Pons (tissue), 1 donor: ENCODE measurements around the gene NEXMIF.
"Not testable (repeated sequence)": the region's sequence is repeated elsewhere in the genome, so short reads cannot be mapped to it uniquely, and the experiment has no call there.

Experiments used
- DNase-seq: peaks from one replicate; pipeline ENCODE4 v3.0.0-alpha.2; 2016; ENCODE audit warnings: low spot score

NEXMIF gene

DNA sequence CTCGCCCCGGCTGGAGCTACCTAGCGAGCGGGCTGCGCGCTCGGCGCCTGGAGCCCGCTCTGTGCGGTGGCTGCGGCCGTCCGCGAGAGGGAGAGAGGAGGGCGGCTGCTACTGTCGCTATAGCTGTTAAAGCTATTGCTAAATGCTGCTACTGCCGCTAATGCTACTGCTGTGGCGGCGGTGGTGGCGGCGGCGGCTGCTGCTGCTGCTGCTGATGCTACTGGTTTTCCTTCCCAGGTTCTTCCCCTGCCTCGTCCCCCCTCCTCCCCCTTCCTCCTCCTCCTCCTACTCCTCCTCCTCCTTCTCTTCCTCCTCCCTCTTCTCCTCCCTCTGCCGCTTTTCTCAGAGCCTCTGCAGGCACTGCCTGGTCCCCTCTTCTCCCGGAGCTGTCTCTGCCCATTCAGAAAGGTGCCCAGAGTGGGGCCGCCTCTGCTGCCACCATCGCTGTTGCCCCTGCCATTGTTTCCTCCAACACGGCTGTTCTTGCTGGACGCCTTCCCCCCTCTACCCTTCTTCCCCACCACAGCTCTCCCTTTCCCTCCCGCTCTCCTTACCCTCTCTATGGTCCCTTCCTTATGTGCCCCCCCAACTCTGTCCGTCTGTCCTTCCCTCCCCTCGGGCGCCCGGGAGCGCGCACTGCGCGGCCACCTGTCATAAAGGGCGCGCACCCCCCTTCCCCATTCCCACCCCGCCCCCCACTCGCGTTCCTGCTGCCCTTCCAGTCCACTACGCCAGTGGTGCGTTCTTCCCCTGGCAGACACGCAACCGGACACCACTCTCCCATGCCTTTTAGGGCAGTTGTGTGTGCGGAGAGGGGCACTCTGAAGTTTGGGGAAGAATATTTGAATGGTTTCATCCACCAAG lies at the start of gene NEXMIF:
Gene NEXMIF, minus strand, starts transcription at position 228 of the 864 bp plus-strand sequence.
- peak; percentile 5 for DNase-seq

- not testable (repeated sequence) for DNase-seq
These were observed 36.7 kb upstream of the NEXMIF start for GRCh38 chrX:74961962-74962361.

GRCh38 chrX:74949717-74950116 lies 24.5 kb upstream of the NEXMIF start:
- no peak for DNase-seq

GRCh38 chrX:74940414-74940813 lies 15.2 kb upstream of the NEXMIF start:
- no peak for DNase-seq

- no peak for DNase-seq
These were observed 6.0 kb upstream of the NEXMIF start for GRCh38 chrX:74931214-74931613.

DNA sequence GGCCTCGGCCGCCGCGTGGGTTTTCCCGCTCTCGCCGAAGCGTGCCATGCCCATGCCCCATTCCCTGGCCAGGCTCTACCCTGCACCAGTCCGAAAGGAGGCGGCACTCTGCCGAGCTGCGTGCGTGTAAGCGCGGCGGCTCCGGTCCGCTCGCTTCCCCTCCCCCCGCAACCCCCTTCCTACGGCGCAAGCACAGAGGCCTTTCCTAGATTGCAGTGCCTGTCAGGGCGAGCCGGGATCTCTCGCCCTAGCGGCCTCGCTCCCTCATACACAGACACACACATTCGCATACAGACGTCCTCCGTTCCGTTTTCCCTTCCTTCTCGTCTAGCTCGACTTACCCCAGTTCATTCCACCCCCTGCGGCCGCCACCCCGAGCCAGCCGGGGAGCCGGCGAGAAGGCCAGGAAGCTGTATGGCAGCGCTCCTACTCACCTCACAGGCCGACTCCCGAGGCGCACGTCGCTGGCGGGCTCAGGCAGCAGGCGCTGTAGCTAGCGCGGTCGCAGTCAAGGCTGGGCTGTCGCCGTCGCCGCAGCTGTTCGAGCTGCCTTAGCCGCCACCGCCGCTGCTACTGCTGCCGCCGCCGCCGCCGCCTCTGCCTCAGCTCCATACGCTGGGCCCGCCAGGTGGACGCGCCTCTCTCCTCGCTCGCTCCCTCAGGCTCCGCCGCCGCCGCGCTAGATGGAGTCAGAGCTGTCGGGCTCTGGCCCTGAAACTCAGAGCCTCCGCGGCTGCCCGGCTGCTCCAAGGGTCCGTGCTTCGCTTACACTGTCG lies 615 bp downstream of the NEXMIF start:
- DNase-seq: peak; percentile 3

- DNase-seq: no peak
These were observed 1.3 kb downstream of the NEXMIF start for GRCh38 chrX:74923942-74924448.

GRCh38 chrX:74922922-74923543 lies 2.2 kb downstream of the NEXMIF start:
- DNase-seq: peak; percentile 27

GRCh38 chrX:74911494-74911893 lies 13.8 kb downstream of the NEXMIF start:
- DNase-seq: no peak

GRCh38 chrX:74906417-74906816 lies 18.8 kb downstream of the NEXMIF start:
- no peak for DNase-seq

- DNase-seq: no peak
These were observed 22.4 kb downstream of the NEXMIF start for GRCh38 chrX:74902806-74903205.

GRCh38 chrX:74892561-74892960 lies 32.7 kb downstream of the NEXMIF start:
- no peak for DNase-seq

- no peak for DNase-seq
These were observed 34.4 kb downstream of the NEXMIF start for GRCh38 chrX:74890676-74891430.

- not testable (repeated sequence) for DNase-seq
These were observed 42.9 kb downstream of the NEXMIF start for GRCh38 chrX:74882383-74882782.

- DNase-seq: no peak
These were observed 59.5 kb downstream of the NEXMIF start for GRCh38 chrX:74865725-74866124.

DNA sequence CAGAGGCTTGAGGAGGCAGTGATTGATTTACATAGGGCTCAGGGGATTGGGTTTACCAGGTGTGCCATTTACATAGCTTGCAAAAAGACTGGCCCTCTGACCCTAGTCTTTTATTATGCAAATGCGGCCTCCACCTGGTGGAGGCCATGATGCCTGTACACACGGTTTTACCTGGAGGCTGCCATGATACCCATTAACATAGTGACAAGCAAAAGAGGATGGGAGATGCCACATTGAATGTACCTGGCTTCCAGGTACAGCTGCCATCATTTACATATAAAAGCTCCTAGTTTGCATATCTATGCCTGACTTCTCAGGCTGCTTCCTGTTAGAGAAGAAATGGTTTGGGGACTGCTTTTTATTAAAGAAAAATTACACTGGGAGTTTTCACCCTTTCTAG lies 72.0 kb downstream of the NEXMIF start:
- no peak for DNase-seq

DNA sequence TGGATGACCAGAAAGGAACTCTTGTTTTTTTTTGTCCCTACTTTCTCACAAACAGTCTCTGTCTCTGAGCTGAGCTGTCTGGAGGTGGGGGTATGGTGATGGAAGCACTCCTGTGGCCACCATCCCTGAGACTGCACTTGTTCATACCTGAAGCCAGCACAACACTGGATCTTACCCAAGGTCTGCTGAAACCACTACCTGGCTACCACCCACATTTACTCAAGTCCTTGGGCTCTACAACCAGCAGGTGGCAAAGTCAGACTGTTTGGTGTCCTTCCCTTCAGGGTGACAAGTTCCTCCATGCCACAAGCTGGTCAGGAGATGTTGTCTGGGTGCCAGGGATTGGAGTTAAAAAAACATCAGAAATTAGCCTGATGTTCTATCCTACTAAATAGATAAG lies 89.7 kb downstream of the NEXMIF start:
- no peak for DNase-seq

DNA sequence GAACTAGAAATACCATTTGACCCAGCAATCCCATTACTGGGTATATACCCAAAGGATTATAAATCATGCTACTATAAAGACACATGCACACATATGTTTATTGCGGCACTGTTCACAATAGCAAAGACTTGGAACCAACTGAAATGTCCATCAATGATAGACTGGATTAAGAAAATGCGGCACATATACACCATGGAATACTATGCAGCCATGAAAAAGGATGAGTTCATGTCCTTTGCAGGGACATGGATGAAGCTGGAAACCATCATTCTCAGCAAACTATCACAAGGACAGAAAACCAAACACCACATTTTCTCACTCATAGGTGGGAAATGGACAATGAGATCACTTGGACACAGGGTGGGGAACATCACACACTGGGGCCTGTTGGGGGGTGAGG lies 105.5 kb downstream of the NEXMIF start:
- not testable (repeated sequence) for DNase-seq

- no peak for DNase-seq
These were observed 110.6 kb downstream of the NEXMIF start for GRCh38 chrX:74814681-74815080.

DNA sequence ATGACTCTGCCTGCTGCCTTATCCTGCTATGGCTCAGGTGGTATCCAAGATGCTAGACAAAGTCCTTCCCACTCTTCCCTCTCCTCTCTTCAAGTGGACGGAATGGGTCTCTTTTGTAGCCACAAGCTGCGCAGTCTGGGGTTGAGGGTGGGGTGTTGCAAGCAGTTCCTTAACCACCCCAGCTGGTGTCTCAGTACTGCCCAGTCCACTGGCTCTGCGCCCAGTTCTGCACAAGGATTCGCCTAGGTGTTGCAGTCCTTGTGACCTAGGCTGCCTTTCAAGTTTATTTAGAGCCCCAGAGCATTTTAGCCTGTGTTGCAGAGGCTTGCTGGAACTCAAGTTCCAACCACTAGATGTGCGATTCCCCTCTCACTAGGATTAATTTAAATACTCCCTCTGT lies 120.7 kb downstream of the NEXMIF start:
- no peak for DNase-seq

DNA sequence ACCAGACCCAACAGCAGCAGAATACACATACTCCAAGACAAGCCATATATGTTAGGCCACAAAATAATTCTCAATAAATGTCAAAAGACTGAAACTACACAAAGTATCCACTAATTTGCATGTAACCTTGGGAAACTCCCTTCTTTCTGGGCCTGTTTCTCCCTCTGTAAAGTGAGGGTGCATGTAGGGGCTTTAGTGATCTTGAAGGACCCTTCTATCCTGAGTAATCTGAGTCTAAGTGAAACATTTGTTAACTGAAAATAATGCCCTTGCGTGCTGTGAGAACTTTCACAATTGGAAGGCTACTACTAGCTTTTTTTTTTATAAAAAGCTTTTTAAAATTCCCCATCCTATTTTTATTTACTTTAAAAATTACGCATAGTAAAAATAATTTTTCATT lies 125.2 kb downstream of the NEXMIF start:
- no peak for DNase-seq
